ENCODE results near the gene GNA12.
A peak's percentile ranks its signal among the peaks of the same experiment; 100 is the strongest.

Gene GNA12

DNA sequence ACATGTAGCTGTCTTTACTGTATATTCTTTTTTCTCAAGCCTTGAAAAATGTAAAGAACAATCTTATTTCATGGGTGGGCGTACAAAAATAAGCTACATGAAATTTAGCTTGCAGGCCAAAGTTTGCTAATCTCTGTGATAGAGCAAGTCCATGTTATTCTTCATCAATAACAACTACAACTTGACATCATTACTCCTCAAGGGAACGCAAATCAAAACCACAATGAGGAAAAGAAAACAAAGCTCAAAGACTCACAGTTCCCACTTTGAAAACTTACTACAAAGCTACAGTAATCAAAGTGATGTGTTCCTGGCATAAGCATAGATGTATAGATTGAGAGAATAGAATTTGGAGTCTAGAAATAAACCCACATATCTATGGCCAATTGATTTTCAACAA lies 62.5 kb downstream of the GNA12 start:
- H3K27me3 ChIP-seq = no peaks in the 10 kb centered on the region

DNA sequence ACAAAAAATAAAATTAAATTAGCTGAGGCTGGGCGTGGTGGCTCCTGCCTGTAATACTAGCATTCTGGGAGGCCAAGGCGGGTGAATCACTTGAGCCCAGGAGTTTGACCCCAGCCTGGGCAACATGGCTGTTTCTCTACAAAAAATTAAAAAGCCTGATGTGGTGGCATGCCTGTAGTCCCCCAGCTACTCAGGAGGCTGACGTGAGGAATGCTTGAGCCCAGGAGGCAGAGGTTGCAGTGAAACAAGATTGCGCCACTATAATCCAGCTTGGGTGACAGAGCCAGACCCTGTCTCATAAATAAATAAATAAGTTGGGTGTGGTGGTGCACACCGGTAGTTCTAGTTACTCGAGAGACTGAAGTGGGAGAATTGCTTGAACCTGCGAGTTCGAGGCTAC lies 65.1 kb downstream of the GNA12 start:
- H3K4me1 ChIP-seq = peaks cover 29% of the 10 kb centered on the region
- no peak overlapping the region for H3K27ac ChIP-seq
- H3K9ac ChIP-seq = no peak overlapping the region
- H3K9me3 ChIP-seq = peaks cover 23% of the 10 kb centered on the region
- H3K36me3 ChIP-seq = peaks cover 89% of the 10 kb centered on the region
- H3K27me3 ChIP-seq = no peaks in the 10 kb centered on the region
- H4K20me1 ChIP-seq = no peaks in the 10 kb centered on the region; the same call in 1 of the 2 replicates
- TF ChIP-seq Cebpa-rat (IDR thresholded peaks at IDR 0.05) = no peak
- no peak overlapping the region for H3K4me3 ChIP-seq
- no peak overlapping the region for H3K4me2 ChIP-seq

More for the DNA sequence above, 62.5 kb downstream of the GNA12 start:
- Histone ChIP-seq H3K9ac (no peak overlapping the region), H3K4me1 (peaks cover 47% of the 10 kb centered on the region), H3K4me2 (no peak overlapping the region), H3K36me3 (peaks cover 89% of the 10 kb centered on the region), H3K4me3 (no peak overlapping the region), H3K27ac (no peak overlapping the region), H3K9me3 (peaks cover 39% of the 10 kb centered on the region), H4K20me1 (no peaks in the 10 kb centered on the region; the same call in 1 of the 2 replicates)
- no peak for TF ChIP-seq Cebpa-rat (IDR thresholded peaks at IDR 0.05)

- Histone ChIP-seq H3K9me3 (peaks cover 21% of the 10 kb centered on the region), H4K20me1 (no peaks in the 10 kb centered on the region; the same call in 1 of the 2 replicates), H3K27ac (0 out of 2 replicates have a peak overlapping the region, but pooled peaks have one; percentile 19), H3K27me3 (no peaks in the 10 kb centered on the region), H3K36me3 (peaks cover 89% of the 10 kb centered on the region), H3K9ac (no peak overlapping the region), H3K4me1 (peaks cover 32% of the 10 kb centered on the region), H3K4me3 (no peak overlapping the region), H3K4me2 (no peak overlapping the region)
- no peak for TF ChIP-seq Cebpa-rat (IDR thresholded peaks at IDR 0.05)
Measured at GRCh38 chr7:2777898-2778535, 66.1 kb downstream of the GNA12 start.

- Histone ChIP-seq H3K27me3 (no peaks in the 10 kb centered on the region), H3K36me3 (peaks cover 96% of the 10 kb centered on the region), H3K9ac (no peak overlapping the region), H4K20me1 (no peaks in the 10 kb centered on the region; the same call in 1 of the 2 replicates), H3K4me3 (no peak overlapping the region), H3K27ac (peak overlapping the region; percentile 6; the same call in 1 of the 2 replicates), H3K4me2 (no peak overlapping the region), H3K9me3 (peaks cover 22% of the 10 kb centered on the region), H3K4me1 (peaks cover 24% of the 10 kb centered on the region; the same call in 1 of the 2 replicates)
- no peak for TF ChIP-seq Cebpa-rat (IDR thresholded peaks at IDR 0.05)
Measured at GRCh38 chr7:2776401-2776800, 67.7 kb downstream of the GNA12 start.

GRCh38 chr7:2775785-2776184 lies 68.3 kb downstream of the GNA12 start:
- Histone ChIP-seq H3K4me2 (no peak overlapping the region), H3K9ac (no peak overlapping the region), H4K20me1 (no peaks in the 10 kb centered on the region), H3K27me3 (no peaks in the 10 kb centered on the region), H3K4me1 (peaks cover 27% of the 10 kb centered on the region; the same call in 1 of the 2 replicates), H3K9me3 (peaks cover 28% of the 10 kb centered on the region), H3K27ac (no peak overlapping the region), H3K4me3 (no peak overlapping the region), H3K36me3 (peaks cover 97% of the 10 kb centered on the region)
- no peak for TF ChIP-seq Cebpa-rat (IDR thresholded peaks at IDR 0.05)

DNA sequence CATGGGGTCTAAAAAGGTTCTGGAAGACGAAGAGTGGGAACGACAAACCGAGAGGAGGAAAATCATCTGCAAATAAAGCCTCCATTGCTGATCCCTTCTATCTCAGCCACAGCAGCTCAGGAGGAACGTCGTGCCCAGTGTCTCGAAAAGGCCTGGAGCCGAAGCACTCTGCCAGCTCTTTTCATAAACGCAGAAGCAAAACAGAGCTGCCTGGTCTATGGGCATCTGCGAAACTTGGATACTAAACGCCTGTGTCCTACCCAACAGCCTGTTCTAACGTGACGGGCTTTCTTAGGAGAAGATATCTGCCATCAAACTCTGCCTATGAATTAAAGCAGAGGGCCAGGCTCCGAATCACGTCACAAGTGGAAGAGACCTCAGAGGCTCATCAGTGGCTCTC lies 68.7 kb downstream of the GNA12 start:
- Histone ChIP-seq H3K27me3 (no peaks in the 10 kb centered on the region), H3K9ac (no peak overlapping the region), H3K9me3 (peaks cover 28% of the 10 kb centered on the region), H3K36me3 (peaks cover 97% of the 10 kb centered on the region), H4K20me1 (no peaks in the 10 kb centered on the region), H3K27ac (no peak overlapping the region), H3K4me3 (no peak overlapping the region), H3K4me2 (no peak overlapping the region), H3K4me1 (peaks cover 27% of the 10 kb centered on the region; the same call in 1 of the 2 replicates)
- TF ChIP-seq Cebpa-rat (IDR thresholded peaks at IDR 0.05) = no peak

DNA sequence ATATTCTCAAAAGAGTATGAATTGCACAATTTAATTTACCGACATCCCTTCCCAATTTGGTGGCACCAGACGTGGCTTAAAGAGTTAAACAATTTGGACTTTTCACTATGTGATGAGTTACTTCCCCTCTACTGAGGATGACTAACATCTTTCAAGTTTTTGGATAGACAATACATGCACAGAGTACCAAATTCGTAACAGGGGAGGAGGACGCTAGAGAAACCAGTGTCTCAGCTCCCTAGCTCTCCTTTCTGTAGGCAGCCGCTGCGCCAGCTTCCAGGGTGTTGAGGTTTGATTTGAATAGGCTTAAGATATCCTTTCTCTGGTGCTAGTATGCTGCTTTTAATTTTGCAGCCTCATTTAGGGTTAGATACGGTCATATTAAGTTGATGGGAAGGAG lies 69.2 kb downstream of the GNA12 start:
- no peak overlapping the region for H3K27ac ChIP-seq
- peaks cover 28% of the 10 kb centered on the region for H3K9me3 ChIP-seq
- no peak overlapping the region for H3K4me2 ChIP-seq
- TF ChIP-seq Cebpa-rat (IDR thresholded peaks at IDR 0.05) = no peak
- H3K36me3 ChIP-seq = peaks cover 98% of the 10 kb centered on the region
- no peaks in the 10 kb centered on the region for H3K27me3 ChIP-seq
- H3K4me1 ChIP-seq = peaks cover 27% of the 10 kb centered on the region; the same call in 1 of the 2 replicates
- no peak overlapping the region for H3K4me3 ChIP-seq
- no peak overlapping the region for H3K9ac ChIP-seq
- no peaks in the 10 kb centered on the region for H4K20me1 ChIP-seq

GRCh38 chr7:2774280-2774679 lies 69.8 kb downstream of the GNA12 start:
- H4K20me1 ChIP-seq = no peaks in the 10 kb centered on the region
- peaks cover 27% of the 10 kb centered on the region; the same call in 1 of the 2 replicates for H3K4me1 ChIP-seq
- no peak overlapping the region for H3K4me3 ChIP-seq
- H3K9ac ChIP-seq = no peak overlapping the region
- H3K36me3 ChIP-seq = peaks cover 97% of the 10 kb centered on the region
- H3K27ac ChIP-seq = no peak overlapping the region
- peaks cover 32% of the 10 kb centered on the region for H3K9me3 ChIP-seq
- no peak for TF ChIP-seq Cebpa-rat (IDR thresholded peaks at IDR 0.05)
- H3K4me2 ChIP-seq = no peak overlapping the region
- no peaks in the 10 kb centered on the region for H3K27me3 ChIP-seq

- no peaks in the 10 kb centered on the region for H4K20me1 ChIP-seq
- no peaks in the 10 kb centered on the region for H3K27me3 ChIP-seq
- no peak overlapping the region for H3K9ac ChIP-seq
- H3K4me2 ChIP-seq = no peak overlapping the region
- peaks cover 97% of the 10 kb centered on the region for H3K36me3 ChIP-seq
- H3K27ac ChIP-seq = no peak overlapping the region
- peaks cover 34% of the 10 kb centered on the region for H3K9me3 ChIP-seq
- no peak overlapping the region for H3K4me3 ChIP-seq
- H3K4me1 ChIP-seq = peaks cover 27% of the 10 kb centered on the region; the same call in 1 of the 2 replicates
- TF ChIP-seq Cebpa-rat (IDR thresholded peaks at IDR 0.05) = no peak
Measured at GRCh38 chr7:2773608-2774007, 70.5 kb downstream of the GNA12 start.

DNA sequence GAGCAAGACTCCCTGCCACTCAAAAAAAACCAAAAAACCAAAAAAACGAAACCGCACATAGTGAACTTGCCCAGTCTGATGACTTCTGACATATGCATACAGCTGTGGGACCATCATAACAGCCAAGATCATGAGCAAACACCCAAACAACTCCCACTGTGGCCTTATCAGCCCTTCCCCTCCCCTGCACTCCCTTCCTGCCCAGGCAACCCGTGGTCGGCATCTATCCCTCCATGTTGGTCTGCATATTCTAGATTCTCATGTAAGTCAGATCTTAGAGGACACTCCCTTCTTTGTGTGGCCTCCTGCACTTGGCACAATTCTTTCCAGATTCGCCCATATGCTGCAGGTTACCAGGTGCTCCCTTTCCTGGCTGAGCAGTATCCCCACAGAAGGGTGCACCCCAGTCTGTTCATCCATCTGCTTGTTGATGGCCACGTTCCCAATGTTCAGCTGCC lies 72.8 kb downstream of the GNA12 start:
- Histone ChIP-seq H3K4me2 (no peak overlapping the region), H3K4me1 (peaks cover 18% of the 10 kb centered on the region; the same call in 1 of the 2 replicates), H3K9me3 (peaks cover 34% of the 10 kb centered on the region), H3K36me3 (peaks cover 91% of the 10 kb centered on the region), H3K9ac (no peak overlapping the region), H3K4me3 (no peak overlapping the region), H4K20me1 (no peaks in the 10 kb centered on the region), H3K27me3 (no peaks in the 10 kb centered on the region), H3K27ac (no peak overlapping the region)
- TF ChIP-seq Cebpa-rat (IDR thresholded peaks at IDR 0.05) = no peak

Data from BLaER1 (cell line).